Activated CD8-positive, alpha-beta memory T cell treated with anti-CD3 and anti-CD28 coated beads, Interleukin-2, amount 50 U/mL, for 4 hours (primary cell): ENCODE results near the gene KRTAP10-5.
A peak's percentile ranks its signal among the peaks of the same experiment; 100 is the strongest.
"Not testable (repeated sequence)": the region's sequence is repeated elsewhere in the genome, so short reads cannot be mapped to it uniquely, and the experiment has no call there.

Experiments used
- DNase-seq: peaks from one replicate; pipeline ENCODE4 v3.0.0-alpha.2; 2020

Gene KRTAP10-5, protein sequence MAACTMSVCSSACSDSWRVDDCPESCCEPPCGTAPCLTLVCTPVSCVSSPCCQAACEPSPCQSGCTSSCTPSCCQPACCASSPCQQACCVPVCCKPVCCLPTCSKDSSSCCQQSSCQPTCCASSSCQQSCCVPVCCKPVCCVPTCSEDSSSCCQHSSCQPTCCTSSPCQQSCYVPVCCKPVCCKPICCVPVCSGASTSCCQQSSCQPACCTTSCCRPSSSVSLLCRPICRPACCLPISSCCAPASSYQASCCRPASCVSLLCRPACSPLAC

DNA sequence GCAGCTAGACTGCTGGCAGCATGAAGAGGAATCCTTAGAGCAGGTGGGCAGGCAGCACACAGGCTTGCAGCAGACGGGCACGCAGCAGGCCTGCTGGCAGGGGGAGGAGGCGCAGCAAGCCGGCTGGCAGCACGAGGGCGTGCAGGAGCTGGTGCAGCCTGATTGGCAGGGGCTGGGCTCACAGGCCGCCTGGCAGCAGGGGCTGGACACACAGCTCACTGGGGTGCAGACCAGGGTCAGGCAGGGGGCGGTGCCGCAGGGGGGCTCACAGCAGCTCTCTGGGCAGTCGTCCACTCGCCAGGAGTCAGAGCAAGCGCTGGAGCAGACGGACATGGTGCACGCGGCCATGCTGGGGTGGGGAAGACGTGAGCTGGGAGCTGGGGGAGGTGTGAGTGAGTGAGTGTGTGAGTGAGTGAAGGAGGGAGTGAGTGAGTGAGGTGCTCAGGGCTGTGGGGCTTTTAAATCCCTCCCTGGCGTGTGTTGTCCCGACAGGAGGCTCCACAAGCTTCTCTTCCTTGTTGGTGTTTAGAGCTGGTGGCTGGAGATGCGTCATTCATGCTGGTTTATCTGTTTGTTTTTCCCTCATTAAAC is at the start of gene KRTAP10-5:
Gene KRTAP10-5 (minus strand): TSS at position 374 of the 591 bp plus-strand sequence. CDS start 26 bp downstream, at position 348.
- not testable (repeated sequence) for DNase-seq

DNA sequence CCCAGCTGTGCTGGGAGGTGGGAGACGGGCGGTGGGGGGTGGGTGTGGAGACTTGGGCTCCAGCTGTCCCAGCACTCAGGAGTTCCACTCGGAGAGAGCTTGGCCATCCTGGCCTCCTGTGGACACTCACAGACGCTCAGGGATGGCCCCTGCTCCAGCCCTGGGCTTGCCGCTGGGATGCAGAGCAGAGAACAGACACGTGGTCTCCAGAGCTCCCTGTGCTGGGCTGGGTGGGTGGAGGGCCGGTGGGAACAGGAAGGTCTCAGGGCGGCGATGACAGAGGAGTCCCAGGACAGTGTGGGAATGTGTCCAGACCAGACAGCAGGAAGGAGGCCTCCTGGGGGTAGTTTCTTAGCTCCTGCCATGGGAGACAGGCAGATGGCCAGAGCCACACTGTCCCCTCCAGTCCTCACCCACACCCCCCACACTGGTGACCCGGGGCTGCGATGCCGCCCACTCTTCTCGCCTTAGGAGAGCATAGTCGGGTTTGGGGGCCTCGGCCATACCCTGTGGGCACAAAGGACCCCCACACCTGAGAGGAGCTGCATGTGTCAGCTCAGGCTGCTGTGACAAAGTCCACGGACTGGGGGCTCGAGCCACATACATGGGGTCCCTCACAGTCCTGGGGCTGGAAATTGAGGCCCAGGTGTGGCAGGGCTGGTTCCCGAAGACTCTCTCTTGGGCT is 48.4 kb upstream of the KRTAP10-5 start:
- no peak for DNase-seq

DNA sequence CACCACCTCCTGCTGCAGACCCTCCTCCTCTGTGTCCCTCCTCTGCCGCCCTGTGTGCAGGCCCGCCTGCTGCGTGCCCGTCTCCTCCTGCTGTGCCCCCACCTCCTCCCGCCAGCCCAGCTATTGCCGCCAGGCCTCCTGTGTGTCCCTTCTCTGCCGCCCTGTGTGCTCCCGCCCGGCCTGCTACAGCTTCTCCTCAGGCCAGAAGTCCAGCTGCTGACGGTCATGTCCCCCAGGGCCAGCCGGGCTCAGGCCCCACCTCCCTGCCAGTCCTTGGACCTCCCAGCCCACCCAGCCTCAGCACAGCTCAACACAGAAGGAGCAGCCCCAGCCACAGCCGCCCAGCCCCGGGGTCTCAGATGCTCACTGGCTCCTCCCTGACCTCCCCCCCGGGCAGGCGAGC is 47.4 kb upstream of the KRTAP10-5 start:
- not testable (repeated sequence) for DNase-seq

DNA sequence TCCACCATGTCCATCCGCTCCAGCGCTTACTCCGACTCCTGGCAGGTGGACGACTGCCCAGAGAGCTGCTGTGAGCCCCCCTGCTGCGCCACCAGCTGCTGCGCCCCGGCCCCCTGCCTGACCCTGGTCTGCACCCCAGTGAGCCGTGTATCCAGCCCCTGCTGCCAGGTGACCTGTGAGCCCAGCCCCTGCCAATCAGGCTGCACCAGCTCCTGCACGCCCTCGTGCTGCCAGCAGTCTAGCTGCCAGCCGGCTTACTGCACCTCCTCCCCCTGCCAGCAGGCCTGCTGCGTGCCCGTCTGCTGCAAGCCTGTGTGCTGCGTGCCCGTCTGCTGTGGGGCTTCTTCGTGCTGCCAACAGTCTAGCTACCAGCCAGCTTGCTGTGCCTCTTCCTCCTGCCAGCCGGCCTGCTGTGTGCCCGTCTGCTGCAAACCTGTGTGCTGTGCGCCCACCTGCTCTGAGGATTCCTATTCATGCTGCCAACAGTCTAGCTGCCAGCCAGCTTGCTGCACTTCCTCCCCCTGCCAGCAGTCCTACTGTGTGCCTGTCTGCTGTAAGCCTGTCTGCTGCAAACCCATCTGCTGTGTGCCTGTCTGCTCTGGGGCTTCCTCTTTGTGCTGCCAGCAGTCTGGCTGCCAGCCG is 46.9 kb upstream of the KRTAP10-5 start:
- not testable (repeated sequence) for DNase-seq

DNA sequence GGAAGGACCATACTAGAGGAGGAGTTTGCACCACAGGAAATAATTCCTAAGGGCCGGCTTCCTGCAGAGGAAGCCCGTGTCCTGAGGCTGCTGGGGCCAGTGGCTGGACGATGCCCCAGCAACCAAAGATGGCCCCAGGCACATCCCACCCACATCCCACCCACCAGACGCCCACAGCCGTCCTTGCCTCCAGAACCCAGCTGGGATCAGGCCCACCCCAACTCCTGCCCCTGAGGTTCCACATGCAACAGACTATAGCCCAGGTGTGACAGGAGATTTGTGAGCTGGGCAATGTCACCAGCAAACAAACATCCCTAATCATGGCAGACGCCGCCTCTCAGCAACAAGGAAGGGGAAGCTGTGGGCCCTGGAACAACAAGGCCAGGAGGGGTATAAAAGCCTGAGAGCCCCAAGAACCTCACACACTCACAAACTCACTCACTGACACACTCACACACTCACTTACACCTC is 46.3 kb upstream of the KRTAP10-5 start, which contains the start of gene KRTAP10-9:
Gene KRTAP10-9 (plus strand): TSS at position 421 of the 471 bp plus-strand sequence. CDS start 79 bp downstream, outside the sequence.
- DNase-seq = no peak

DNA sequence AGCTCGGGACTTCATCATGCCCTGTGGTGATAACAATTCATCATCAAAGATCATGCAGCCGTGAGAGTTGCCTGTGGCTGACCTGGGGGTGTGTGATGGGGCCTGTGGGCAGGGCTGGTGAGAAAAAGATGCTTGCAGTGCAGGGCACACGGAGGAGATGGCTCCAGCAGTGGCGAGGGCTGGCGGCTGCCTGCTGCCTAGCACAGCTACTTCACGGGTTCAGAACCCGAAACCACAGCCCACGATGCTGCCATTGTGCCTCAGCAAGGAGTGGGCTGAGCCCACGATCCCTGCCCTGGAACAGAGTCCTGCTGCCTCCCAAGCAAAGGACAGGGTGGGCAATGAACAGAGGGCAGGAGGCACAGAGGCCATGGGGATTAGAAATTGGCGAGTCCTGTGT is 45.9 kb upstream of the KRTAP10-5 start:
- peak; percentile 20 for DNase-seq

DNA sequence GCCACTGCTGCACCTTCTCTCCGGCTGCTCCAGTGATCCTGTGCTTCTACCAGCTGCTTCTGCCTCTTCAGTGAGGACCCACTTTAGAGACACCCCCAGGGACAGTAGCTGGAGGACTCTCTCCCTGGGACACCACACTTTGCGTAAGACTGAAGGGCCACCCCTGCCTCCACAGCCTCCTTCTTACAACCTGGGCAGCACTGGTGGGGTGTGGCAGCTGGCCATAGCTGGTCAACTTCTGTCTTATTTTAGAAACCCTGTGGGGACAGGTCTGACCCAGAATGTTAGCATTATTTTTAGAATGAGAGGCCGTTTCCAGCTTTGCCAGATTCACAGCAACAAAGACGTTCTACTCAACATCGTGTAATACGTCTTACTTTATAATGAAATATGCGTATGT is 45.4 kb upstream of the KRTAP10-5 start:
- DNase-seq = no peak

DNA sequence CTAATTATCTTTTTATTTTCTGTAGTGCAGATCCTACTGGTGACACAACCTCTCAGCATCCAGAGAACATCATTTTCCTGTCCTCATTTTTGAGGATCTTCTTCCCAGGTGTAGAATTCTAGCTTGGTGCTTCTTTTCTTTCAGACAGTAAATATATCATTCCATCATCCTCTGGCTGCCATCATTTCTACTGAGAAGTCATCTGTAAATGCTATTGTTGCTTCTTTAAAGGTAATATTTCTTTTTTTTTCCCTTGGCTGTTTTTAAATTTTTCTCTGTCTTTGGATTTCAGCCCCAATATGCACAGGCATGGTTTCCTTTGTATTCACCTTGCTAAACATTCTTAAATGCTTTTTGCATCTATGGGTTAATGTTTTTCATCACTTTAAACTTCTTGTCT is 43.2 kb upstream of the KRTAP10-5 start:
- DNase-seq = no peak

DNA sequence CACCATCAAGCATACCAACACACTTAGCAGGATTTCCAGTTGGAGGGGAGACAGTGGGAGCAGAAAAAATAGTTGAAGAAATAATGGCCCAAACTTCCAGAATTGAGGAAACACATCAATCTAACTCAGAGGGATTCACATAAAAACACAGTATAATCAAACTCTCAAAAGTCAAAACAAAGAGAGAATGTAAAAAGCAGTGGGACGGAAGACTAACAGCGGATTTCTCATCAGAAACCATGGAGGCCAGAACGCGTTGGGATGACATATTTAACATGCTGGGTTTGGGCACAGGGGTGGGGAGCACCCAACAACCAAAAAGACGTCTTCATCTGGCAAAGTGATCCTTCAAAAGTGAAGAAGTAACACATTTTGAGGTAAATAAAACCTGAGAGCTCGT is 39.5 kb upstream of the KRTAP10-5 start:
- DNase-seq = no peak

DNA sequence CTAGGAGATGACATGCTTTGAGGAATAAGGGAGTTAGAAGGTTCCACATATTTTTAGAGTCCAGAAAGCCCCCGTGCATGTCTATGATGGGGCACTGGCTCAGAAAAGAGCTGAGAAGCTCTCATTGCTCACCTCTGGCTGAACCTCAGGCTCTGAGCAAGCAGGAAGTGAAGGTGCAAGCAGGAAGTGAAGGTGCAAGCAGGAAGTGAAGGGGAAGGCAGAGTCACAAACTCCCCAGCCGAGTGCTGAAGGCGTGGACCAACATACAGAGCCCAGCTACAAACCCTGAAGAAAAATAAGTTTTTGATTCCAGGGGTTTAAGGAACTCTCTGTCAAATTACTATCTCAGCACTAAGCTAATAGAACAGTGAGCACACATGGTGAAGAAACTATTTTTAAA is 38.5 kb upstream of the KRTAP10-5 start:
- DNase-seq = peak; percentile 54

DNA sequence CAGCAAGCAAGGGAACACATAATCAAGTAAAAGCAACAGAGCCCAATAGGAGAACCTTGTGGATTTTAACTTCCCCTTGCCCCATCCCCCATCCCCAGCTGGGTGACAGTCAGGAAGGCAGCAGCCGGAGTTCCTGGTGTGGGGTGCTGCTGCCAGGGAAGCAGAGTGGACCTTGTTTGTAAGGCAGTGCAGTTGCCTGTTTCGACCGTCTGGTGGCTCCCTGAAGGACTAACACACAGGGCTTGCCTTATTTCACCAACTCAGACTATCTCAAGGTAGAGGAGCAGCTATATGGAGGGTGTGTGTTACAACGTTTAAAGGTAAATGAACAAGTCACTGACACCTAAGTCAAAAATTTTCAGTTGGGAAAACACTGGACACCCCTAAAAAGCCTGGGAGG is 38.1 kb upstream of the KRTAP10-5 start:
- DNase-seq = no peak

DNA sequence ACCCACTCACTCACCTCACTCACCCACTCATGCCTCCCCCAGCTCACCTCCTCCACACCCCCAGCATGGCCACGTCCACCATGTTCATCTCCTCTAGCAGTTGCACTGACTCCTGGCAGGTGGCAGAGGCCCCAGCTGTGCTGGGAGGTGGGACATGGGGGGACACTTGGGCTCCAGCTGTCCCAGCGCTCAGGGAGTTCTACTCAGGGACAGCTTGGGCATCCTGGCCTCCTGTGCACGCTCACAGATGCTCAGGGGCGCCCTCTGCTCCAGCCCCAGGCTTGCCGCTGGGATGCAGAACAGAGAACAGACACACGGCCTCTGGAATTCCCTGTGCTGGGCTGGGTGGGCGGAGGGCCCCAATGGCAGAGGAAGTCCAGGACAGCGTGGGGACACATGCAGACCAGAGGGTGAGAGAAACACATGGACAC is 36.7 kb upstream of the KRTAP10-5 start:
- DNase-seq = no peak

DNA sequence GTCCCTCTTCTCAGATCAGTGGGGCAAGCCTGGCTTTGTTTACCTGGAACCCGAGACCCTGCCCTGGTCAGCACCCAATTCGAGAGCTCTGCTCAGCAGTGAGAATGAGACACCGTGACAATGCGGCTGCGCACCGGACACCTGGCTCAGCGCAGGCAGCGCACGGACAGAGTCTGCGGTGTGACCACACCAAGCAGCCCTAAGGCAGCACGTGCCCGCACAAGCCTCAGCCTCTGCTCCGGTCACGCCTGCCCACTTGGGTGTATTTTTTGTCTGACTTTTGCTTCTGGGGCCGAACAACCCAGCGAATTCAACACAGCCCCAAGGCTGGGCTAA is 36.2 kb upstream of the KRTAP10-5 start:
- DNase-seq = no peak

DNA sequence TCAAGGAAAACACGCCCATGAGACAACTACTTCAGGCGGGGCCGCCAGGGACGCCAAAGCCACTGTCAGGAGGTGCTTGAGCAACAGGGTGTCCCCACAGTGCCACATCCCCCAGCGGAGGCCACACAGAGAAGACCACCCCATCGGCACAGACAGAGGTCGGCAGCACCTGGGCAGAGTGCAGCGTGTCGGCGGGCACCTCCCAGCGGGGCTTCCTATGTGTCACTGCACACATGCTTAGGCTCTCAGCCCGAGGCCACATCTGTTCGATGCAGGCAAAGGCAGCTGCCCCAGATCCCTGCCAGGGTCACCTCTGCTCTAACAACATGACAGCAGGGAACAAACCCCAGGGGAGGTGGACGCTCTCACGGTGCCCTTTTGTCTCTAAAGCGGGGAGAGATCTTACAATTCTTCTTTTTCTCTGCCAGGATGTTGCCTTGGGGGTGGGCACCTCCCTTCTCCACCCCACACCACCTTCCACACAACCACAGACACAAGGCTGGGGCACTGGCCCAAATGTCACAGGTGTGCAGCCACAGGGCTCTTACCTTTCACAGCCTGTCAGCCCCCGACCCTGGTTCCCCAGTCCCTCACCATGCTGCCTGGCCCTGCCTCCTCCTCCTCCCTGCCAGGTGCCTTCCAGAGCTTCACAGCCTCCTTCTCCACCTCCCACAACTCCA is 35.6 kb upstream of the KRTAP10-5 start:
- DNase-seq = no peak

DNA sequence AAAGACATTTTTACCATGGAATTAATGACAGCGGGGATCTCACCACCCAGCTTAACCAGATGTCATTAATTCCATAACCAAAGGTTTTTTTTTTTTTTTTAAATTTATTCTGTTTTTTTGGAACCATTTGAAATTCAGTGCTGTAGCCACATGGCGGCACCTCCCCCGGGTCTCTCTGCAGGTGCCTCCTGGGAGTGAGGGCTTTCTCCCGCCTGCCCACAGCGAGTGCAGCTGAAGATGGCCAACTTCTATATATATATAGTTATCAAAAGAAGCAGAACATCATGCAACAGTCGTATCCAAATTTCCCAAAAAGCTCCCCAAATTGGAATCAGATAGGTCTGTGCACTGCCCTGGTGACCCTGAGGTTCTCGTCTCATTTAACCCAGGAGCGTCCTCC is 35.1 kb upstream of the KRTAP10-5 start:
- no peak for DNase-seq

DNA sequence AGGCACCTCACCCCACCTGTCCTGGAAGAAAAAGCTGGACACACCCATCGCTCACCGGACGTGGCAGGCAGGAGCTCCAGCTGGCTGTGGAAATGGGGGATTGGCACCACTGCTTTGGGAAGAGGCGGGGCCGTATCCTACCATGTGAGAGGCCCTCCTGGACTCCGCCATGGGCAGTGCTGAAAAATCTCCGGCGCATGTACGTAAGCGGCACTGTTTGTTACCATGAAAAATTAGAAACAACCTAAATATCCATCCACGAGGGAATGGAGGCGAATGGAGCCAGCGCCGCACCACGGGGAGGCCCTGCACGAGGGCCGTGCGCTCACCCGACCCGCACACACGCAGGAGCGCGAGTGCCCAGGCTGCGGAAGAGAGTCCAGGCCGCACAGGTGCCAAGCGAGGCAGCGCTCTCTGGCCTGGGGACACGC is 34.6 kb upstream of the KRTAP10-5 start:
- no peak for DNase-seq

DNA sequence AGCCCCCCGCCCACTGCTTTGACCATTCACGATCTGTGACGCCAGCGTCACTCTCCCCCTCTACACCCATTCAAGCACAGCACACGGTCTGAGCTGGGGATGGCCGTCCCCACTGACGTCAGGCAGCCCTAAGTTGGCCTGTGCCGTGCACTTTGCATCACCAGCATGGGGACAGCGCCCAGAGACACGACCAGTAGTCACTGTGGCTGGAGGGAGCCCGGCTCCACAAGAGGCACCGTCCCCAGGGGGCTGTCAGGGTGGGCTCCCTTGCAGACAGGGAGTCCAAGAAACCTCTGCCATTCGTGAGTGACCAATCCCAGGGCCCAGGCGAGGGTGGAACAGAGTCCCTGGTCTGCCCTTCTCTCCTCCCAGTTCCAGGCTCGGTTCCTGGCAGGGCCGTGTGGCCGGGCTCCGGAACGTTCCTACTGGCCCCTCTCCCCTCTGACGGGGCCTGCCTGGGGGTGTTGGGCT is 33.8 kb upstream of the KRTAP10-5 start:
- no peak for DNase-seq

DNA sequence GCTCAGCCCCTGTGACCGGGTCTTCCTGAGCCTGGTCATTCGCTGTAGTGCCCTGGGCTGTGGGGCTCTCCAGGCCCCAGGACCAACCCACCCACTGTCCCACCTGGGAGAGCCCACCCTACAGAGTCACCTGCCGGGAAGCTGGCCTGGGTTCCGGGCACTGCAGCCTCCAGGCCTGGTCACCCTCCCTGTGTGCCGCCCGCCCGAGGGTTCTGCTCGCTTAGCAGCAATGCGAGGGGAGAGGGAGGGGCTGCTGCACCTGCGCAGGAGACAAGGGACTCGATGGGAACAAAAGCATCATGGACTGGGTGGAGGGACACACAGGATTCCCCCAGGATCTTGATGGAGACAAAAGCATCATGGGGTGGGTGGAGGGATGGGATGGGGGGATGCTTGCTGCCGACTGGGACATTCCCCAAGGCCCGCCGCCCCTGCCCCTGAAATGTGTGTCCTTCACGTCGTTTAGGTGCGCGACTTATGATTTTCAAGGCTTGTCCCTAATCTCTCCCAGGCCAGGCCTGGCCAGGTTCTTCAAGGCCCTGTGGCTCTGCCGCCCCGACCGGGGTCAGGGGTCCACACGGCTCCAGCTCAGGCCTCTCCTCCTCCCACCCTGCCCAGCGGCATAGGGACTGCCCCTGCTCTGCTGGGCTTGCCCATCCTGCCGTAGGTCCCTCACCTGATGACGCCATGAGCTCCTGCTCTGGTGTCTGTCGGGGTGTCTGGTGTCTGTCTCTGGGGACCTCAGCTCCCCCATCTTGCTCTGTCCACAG is 33.2 kb upstream of the KRTAP10-5 start:
- DNase-seq = no peak

DNA sequence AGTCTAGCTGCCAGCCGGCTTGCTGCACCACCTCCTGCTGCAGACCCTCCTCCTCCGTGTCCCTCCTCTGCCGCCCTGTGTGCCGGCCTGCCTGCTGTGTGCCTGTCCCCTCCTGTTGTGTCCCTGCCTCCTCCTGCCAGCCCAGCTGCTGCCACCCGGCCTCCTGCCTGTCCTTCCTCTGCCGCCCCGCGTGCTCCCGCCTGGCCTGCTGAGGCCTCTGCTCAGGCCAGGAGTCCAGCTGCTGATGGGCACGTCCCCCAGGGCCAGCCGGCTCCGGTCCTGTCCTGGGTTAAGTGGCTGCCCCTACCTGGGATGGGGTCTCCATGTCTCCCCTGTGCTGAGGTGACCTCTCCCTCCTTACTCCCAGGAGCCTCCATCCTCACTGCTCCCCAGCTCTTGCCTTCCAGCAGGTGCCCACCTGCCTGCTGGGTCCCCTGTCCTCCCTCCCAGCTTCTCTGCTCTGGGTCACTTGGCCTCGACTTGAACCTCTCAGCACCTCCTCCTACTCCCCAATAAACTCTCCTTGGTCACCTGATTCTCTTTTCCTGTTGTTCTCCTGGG is 32.3 kb upstream of the KRTAP10-5 start:
- no peak for DNase-seq

DNA sequence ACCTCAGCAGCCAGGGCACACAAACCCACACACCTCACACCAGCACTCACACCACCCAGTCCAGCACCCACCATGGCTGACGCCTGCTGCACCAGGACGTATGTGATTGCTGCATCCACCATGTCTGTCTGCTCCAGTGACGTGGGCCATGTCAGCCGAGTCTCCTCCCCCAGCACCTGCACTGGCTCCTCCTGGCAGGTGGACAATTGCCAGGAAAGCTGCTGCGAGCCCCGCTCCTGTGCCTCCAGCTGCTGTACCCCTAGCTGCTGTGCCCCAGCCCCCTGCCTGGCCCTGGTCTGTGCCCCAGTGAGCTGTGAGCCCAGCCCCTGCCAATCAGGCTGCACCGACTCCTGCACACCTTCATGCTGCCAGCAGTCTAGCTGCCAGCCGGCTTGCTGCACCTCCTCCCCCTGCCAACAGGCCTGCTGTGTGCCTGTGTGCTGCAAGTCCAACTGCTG is 31.7 kb upstream of the KRTAP10-5 start, which contains the start of gene KRTAP10-8:
Gene KRTAP10-8 (plus strand): TSS at position 51 of the 458 bp plus-strand sequence. CDS start 22 bp downstream, at position 73.
- DNase-seq = no peak

DNA sequence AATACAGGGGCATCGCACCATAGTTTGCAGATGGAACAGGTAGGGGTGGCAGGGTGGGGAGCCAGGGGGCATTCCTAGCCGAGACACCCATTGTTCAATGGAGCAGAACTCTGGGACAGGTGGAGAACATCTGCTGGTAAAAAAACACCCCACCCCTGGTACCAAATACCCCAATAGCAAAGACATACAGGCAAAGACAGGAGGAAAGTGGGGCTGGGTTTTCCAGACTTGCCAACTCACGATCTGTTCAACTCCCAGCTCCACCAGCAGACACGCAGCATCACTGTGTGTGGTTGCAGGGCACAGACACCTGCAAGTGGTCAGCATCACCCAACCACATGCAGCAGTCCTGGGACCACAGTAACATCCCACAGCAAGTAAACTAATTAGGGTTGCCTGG is 31.1 kb upstream of the KRTAP10-5 start:
- no peak for DNase-seq
